NK-92 (cell line): ENCODE results near the gene RASA3.
"Not testable (repeated sequence)": the region's sequence is repeated elsewhere in the genome, so short reads cannot be mapped to it uniquely, and the experiment has no call there.

ENCODE experiments used
- DNase-seq: peaks from one replicate; lab custom pipeline; 2025; ENCODE audit not compliant: unreplicated experiment; lab: John Stamatoyannopoulos, UW

Gene RASA3, protein sequence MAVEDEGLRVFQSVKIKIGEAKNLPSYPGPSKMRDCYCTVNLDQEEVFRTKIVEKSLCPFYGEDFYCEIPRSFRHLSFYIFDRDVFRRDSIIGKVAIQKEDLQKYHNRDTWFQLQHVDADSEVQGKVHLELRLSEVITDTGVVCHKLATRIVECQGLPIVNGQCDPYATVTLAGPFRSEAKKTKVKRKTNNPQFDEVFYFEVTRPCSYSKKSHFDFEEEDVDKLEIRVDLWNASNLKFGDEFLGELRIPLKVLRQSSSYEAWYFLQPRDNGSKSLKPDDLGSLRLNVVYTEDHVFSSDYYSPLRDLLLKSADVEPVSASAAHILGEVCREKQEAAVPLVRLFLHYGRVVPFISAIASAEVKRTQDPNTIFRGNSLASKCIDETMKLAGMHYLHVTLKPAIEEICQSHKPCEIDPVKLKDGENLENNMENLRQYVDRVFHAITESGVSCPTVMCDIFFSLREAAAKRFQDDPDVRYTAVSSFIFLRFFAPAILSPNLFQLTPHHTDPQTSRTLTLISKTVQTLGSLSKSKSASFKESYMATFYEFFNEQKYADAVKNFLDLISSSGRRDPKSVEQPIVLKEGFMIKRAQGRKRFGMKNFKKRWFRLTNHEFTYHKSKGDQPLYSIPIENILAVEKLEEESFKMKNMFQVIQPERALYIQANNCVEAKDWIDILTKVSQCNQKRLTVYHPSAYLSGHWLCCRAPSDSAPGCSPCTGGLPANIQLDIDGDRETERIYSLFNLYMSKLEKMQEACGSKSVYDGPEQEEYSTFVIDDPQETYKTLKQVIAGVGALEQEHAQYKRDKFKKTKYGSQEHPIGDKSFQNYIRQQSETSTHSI

DNA sequence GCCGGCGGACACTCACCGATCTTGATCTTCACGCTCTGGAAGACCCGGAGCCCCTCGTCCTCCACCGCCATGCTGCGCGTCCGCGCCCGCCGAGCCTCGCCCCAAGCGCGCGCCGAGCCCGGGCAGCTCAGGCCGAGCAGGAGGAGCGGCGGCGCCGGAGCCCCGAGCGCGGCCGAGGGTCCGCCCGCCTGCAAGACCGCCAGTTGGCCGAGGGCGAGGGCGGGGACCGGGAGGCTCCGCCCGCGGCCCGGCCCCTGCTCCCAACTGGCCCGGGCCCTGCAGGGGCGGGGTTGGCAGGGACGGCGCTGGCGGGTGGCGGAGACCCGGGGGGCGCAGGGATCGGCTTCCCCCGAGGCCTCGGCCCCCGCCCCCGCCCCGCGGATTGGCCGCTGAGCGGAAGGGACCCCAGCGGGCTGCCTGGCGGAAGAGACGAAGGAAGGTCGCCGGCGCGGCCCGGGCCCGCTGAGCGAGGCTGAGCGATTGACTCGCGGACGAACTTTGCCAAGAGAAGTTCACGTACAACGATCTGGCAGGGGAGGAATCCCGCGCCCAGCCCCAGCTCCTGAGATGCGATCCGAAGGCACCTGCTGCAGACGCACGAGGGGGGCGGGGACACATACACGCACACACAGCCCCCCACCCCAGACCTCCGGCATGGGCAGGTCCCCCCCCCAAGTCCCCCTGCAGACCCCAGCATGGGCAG, at the start of gene RASA3:
Gene RASA3 (minus strand): TSS at position 205 of the 703 bp plus-strand sequence. CDS start 134 bp downstream, at position 71.
- DNase-seq, result no peak

DNA sequence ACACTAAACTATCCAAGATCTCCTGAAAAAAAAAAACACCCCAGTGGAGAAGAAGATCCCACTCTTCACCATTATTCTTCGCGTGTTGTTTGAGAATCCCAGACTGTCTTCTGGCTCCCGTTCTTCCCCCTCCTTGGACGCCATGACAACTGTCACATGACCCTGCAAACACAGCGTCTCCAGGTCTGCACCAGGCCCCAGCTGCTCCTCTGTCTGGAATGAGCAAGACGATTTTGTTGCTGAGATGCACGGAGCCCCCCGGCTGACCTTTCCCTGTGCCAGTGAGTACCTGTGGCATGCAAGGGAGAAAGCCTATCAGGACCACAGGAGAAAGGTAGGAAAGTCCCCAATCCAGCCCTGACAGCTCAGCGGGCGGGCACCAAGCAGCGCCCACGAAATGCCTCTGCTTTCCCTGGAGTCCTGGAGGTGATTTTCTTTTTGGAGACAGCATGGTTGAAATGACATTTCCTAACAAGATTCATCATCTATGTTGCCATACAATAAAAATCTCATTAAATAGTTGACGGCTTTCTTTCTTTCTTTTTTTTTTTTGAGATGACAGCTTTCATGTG, 46.8 kb upstream of the RASA3 start, which contains the start of gene CFAP97D2:
Gene CFAP97D2 (plus strand): TSS at position 171 of the 572 bp plus-strand sequence. CDS start 74 bp downstream, at position 245.
- DNase-seq, result no peak

GRCh38 chr13:114177245-114178010, 45.0 kb upstream of the RASA3 start:
- DNase-seq, result no peak

- not testable (repeated sequence) for DNase-seq
Measured at GRCh38 chr13:114176359-114176902, 44.0 kb upstream of the RASA3 start.

DNA sequence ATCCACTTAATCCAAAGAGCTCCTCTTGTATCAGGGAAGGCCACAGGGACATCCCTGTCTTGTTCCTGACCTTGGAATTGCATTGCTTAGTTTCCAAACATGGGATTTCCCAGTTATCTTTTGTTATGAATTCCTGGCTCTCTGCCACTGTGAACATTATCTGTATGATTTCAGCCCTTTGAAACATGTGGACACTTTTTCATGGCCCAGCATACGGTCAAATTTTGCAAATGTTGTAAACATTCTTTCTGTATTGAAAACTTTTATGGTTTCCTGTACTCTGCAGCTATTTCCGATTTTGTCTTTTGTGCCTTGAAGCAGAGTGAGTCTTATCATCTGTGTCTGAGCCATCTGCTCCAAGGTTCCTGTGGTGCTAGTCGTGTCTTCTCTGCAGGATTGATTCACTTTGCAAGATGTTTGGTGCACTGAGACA, 42.1 kb upstream of the RASA3 start:
- no peak for DNase-seq

GRCh38 chr13:114173745-114174144, 41.3 kb upstream of the RASA3 start:
- no peak for DNase-seq

DNA sequence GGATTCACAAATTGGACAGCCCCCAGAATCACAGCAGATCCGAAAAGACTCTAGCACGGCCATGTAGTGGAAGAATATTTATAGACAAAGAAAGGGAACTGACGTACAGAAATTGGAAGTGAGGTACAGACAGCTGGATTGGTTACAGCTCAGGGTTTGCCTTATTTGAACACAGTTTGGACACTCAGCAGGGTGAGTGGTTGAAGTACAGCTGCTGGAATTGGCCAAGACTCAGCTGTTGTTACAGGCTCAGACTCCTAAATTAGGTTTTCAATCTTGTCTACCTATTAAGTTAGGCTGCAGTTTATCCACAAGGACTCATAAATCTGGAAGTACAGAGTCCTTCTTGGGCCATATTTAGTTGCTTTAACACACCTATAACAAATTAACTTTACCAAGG, 40.8 kb upstream of the RASA3 start:
- no peak for DNase-seq

GRCh38 chr13:114167885-114168284, 35.5 kb upstream of the RASA3 start:
- DNase-seq, result no peak

GRCh38 chr13:114167426-114167825, 35.0 kb upstream of the RASA3 start:
- DNase-seq, result no peak

- no peak for DNase-seq
Measured at GRCh38 chr13:114166381-114167131, 34.1 kb upstream of the RASA3 start.

- no peak for DNase-seq
Measured at GRCh38 chr13:114164681-114165429, 32.4 kb upstream of the RASA3 start.

GRCh38 chr13:114164053-114164452, 31.6 kb upstream of the RASA3 start:
- DNase-seq, result no peak

DNA sequence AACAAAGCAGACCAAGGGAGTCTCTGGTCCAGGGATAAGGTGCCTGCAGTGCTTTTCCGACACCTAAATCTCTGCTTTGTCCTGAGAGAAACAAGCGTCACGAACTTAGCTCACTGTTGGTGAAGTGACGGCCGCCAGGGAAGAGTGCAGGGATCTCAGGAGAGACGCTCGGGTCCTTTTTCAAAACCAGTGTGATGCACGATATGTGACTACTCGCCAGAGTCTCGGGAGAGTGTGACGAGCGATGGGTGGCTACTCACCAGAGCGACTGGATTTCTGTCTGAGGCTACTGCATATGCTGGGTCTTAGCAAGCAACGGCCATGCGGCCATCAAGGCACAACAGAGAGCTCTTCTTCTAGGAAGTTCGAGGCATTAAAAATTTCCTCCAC, 30.1 kb upstream of the RASA3 start:
- no peak for DNase-seq

GRCh38 chr13:114161644-114162532, 29.5 kb upstream of the RASA3 start:
- no peak for DNase-seq

GRCh38 chr13:114161028-114161556, 28.7 kb upstream of the RASA3 start:
- no peak for DNase-seq

- DNase-seq, result not testable (repeated sequence)
Measured at GRCh38 chr13:114158869-114159666, 26.6 kb upstream of the RASA3 start.
